SK-N-MC (cell line): Measurements from ENCODE around the gene CHID1.

Source experiments
- EZH2 ChIP-seq: fragments of 200-600 bp; sonication (generic); IDR thresholded peaks from one replicate; pipeline ENCODE4 v1.6.1; 2017; ENCODE audit warnings: antibody characterized with exemption
- FOXP2 ChIP-seq: optimal IDR thresholded peaks from 2 replicates; pipeline ENCODE3; 2011; ENCODE audit warnings: mild to moderate bottlenecking, moderate library complexity; ENCODE audit not compliant: insufficient read depth; ENCODE audit errors: extremely low read length, control extremely low read depth
- POLR2AphosphoS5 ChIP-seq: IDR thresholded peaks from 2 replicates; pipeline ENCODE4 v1.6.1; 2012; ENCODE audit warnings: mild to moderate bottlenecking, low read depth, low read length, borderline replicate concordance

DNA sequence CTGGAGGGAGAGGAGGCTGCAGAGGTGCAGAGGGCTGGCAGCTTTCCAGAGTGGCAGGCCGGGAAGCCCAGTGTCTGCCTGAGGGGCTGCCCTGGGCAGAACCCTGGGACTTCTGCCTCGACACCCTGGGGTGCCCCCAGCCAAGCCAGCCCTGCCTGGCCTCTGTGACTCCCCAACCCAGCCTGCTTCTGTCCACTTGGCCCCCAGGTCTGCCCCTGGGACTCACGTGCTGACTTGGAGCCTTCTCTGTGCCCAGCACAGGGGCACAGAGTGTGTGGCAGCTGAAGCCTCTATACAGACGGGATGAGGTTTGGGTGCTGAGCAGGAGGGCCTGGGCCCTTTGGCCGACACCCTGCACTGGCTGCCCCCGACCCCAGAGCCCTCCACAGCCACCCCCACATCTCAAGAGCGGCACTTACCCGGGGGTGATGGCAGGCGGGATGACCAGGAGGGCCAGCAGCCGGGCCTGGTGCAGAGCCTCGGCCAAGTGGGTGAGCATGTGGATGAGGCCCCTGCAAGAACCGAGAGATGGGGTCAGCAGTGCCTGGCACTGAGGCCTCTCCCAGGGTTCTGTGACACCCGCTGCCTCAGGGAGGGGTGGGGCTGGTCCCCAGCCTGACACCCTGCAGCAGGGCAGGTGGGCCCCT, 17.5 kb downstream of the CHID1 start:
- TF ChIP-seq POLR2AphosphoS5 (peak; percentile 35; the same call in 1 of the 2 replicates), EZH2 (no peak), FOXP2 (no peak)
